GM13976 (cell line): ENCODE measurements around the gene PNKD.

Experiments
- DNase-seq: peaks from one replicate; pipeline ENCODE4 v3.0.0; 2012; ENCODE audit warnings: low spot score
- CTCF ChIP-seq: IDR thresholded peaks from 2 replicates; pipeline ENCODE4 v1.5.1; 2012; ENCODE audit warnings: borderline replicate concordance, mild to moderate bottlenecking; ENCODE audit not compliant: insufficient read depth; ENCODE audit errors: extremely low read depth, missing control alignments, control extremely low read depth
- in situ Hi-C: fragments of 300-500 bp; cut with MboI; formaldehyde crosslinking; loops from one replicate; pipeline ENCODE4 v1.12.0; 2022; ENCODE audit warnings: low sequenced_read_pairs, mixed read lengths, inconsistent platforms; ENCODE audit not compliant: unreplicated experiment

Gene PNKD

GRCh38 chr2:218264773-218265561 lies 5.4 kb upstream of the PNKD start:
- no peak for DNase-seq
- in situ Hi-C loops, result no loop called here
- no peak for TF ChIP-seq CTCF

GRCh38 chr2:218265626-218266025 lies 4.7 kb upstream of the PNKD start:
- in situ Hi-C loops, result no loop called here
- no peak for TF ChIP-seq CTCF
- no peak for DNase-seq

- TF ChIP-seq CTCF, result no peak
- in situ Hi-C loops, result no loop called here
- DNase-seq, result no peak
Measured at GRCh38 chr2:218266316-218266979, 3.9 kb upstream of the PNKD start.

DNA sequence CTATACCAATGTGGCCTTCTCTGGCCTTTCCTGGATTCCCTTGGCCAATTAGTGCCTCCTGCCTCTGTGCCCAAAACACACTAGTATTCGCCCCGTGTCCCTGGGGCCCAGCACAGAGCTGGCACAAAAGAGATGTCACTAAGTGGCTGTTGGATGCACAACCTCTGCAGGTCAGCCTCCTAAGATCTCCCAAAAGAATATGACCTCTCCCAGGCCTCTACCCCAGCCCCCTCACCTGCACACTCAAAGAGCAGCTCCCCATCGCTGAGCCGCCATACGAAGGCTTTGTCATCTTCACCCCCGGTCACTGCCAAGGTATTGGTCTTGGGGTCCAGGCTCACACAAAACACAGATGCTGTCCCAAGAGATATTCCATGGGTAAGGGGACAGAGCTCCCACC lies 3.1 kb upstream of the PNKD start:
- DNase-seq, result no peak
- no peak for TF ChIP-seq CTCF
- in situ Hi-C loops, result no loop called here

- no peak for DNase-seq
- in situ Hi-C loops, result no loop called here
- no peak for TF ChIP-seq CTCF
Measured at GRCh38 chr2:218270721-218271486, 585 bp downstream of the PNKD start.

DNA sequence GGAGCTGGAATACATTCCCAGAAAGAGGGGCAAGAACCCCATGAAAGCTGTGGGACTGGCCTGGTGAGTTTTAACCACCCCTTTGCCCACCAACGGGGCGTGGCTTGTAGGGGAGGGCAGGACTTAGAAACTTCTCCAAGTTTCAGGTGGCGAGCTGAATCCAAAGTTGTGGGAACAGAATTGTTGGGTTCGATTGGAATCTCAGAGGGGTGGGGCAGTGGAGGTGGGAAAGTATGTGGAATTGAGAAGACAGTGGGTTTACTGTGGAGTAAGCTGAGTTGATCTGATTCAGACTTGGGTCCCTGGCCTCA lies 1.1 kb downstream of the PNKD start:
- in situ Hi-C loops, result no loop called here
- DNase-seq, result no peak

More for the DNA sequence above, 1.1 kb downstream of the PNKD start:
- no peak for TF ChIP-seq CTCF
